Dendritic cell treated with granulocyte-macrophage colony-stimulating factor and Interleukin-4, amounts not matched to agents 40 ng/mL and 50 ng/mL, for 4 days (primary cell): ENCODE measurements around the gene ZFAND4.
"Not testable (repeated sequence)": the region's sequence is repeated elsewhere in the genome, so short reads cannot be mapped to it uniquely, and the experiment has no call there.

Experiments
- H3K27ac Mint-ChIP-seq: one replicate; pipeline ENCODE4 v1.8.0; 2022; ENCODE audit warnings: mild to moderate bottlenecking, mixed read lengths
- H3K27me3 Mint-ChIP-seq: one replicate; pipeline ENCODE4 v1.8.0; 2022; ENCODE audit warnings: mild to moderate bottlenecking, mixed read lengths
- H3K36me3 Mint-ChIP-seq: one replicate; pipeline ENCODE4 v1.8.0; 2022; ENCODE audit warnings: low read depth, mixed read lengths
- H3K4me1 Mint-ChIP-seq: one replicate; pipeline ENCODE4 v1.8.0; 2022; ENCODE audit warnings: low read depth, mixed read lengths
- H3K4me3 Mint-ChIP-seq: one replicate; pipeline ENCODE4 v1.8.0; 2022; ENCODE audit warnings: mild to moderate bottlenecking, moderate library complexity, mixed read lengths
- H3K9me3 Mint-ChIP-seq: one replicate; pipeline ENCODE4 v1.8.0; 2022; ENCODE audit warnings: mixed read lengths
- intact Hi-C: fragments of 100-400 bp; cut with micrococcal nuclease; formaldehyde crosslinking; loops from one replicate; pipeline ENCODE4 v1.15.0; 2022

ZFAND4 gene

GRCh38 chr10:45591280-45591679 lies 81.3 kb downstream of the ZFAND4 start:
- Mint-ChIP-seq H3K36me3 (peaks cover 34% of the 10 kb centered on the region), H3K27me3 (peaks cover 7% of the 10 kb centered on the region), H3K27ac (no peak overlapping the region), H3K4me1 (peaks cover 43% of the 10 kb centered on the region), H3K9me3 (peaks cover 19% of the 10 kb centered on the region), H3K4me3 (no peak overlapping the region)
- intact Hi-C loops, result loop anchor here (5.0 kb wide), 2 partner anchors 34 to 124 kb away; no protein-coding TSS in a partner anchor

GRCh38 chr10:45589868-45590267 lies 82.7 kb downstream of the ZFAND4 start:
- H3K36me3 Mint-ChIP-seq, result peaks cover 42% of the 10 kb centered on the region
- intact Hi-C loops, result loop anchor here (5.0 kb wide), 2 partner anchors 33 to 123 kb away; no protein-coding TSS in a partner anchor
- H3K27ac Mint-ChIP-seq, result no peak overlapping the region
- H3K4me3 Mint-ChIP-seq, result no peak overlapping the region
- peaks cover 26% of the 10 kb centered on the region for H3K9me3 Mint-ChIP-seq
- H3K4me1 Mint-ChIP-seq, result peaks cover 34% of the 10 kb centered on the region
- H3K27me3 Mint-ChIP-seq, result peaks cover under 1% of the 10 kb centered on the region

GRCh38 chr10:45589009-45589408 lies 83.6 kb downstream of the ZFAND4 start:
- intact Hi-C loops, result no loop called here

GRCh38 chr10:45586028-45586824 lies 86.3 kb downstream of the ZFAND4 start:
- Mint-ChIP-seq H3K27ac (no peak overlapping the region), H3K36me3 (peaks cover 40% of the 10 kb centered on the region), H3K27me3 (no peaks in the 10 kb centered on the region), H3K4me1 (peaks cover 11% of the 10 kb centered on the region), H3K4me3 (no peak overlapping the region), H3K9me3 (peaks cover 33% of the 10 kb centered on the region)
- intact Hi-C loops, result no loop called here

More at GRCh38 chr10:45589009-45589408, 83.6 kb downstream of the ZFAND4 start:
- H3K4me3 Mint-ChIP-seq, result no peak overlapping the region
- peaks cover 30% of the 10 kb centered on the region for H3K4me1 Mint-ChIP-seq
- peaks cover 33% of the 10 kb centered on the region for H3K9me3 Mint-ChIP-seq
- H3K27me3 Mint-ChIP-seq, result no peaks in the 10 kb centered on the region
- peaks cover 48% of the 10 kb centered on the region for H3K36me3 Mint-ChIP-seq
- no peak overlapping the region for H3K27ac Mint-ChIP-seq

- no peak overlapping the region for H3K4me3 Mint-ChIP-seq
- no peak overlapping the region for H3K27ac Mint-ChIP-seq
- H3K9me3 Mint-ChIP-seq, result peaks cover 32% of the 10 kb centered on the region
- peaks cover 32% of the 10 kb centered on the region for H3K36me3 Mint-ChIP-seq
- H3K27me3 Mint-ChIP-seq, result no peaks in the 10 kb centered on the region
- intact Hi-C loops, result no loop called here
- H3K4me1 Mint-ChIP-seq, result peaks cover 17% of the 10 kb centered on the region
Observed at GRCh38 chr10:45585131-45585530, 87.4 kb downstream of the ZFAND4 start.

GRCh38 chr10:45582386-45582781 lies 90.2 kb downstream of the ZFAND4 start:
- Mint-ChIP-seq H3K36me3 (peaks cover 21% of the 10 kb centered on the region), H3K27ac (no peak overlapping the region), H3K9me3 (peaks cover 25% of the 10 kb centered on the region), H3K27me3 (no peaks in the 10 kb centered on the region), H3K4me3 (no peak overlapping the region), H3K4me1 (peaks cover 23% of the 10 kb centered on the region)
- intact Hi-C loops, result no loop called here

GRCh38 chr10:45581582-45582385 lies 90.8 kb downstream of the ZFAND4 start:
- H3K27ac Mint-ChIP-seq, result peak overlapping the region; percentile 63
- peaks cover 19% of the 10 kb centered on the region for H3K36me3 Mint-ChIP-seq
- no peaks in the 10 kb centered on the region for H3K27me3 Mint-ChIP-seq
- no peak overlapping the region for H3K4me3 Mint-ChIP-seq
- intact Hi-C loops, result no loop called here
- peaks cover 20% of the 10 kb centered on the region for H3K9me3 Mint-ChIP-seq
- peaks cover 23% of the 10 kb centered on the region for H3K4me1 Mint-ChIP-seq

GRCh38 chr10:45581216-45581549 lies 91.4 kb downstream of the ZFAND4 start:
- Mint-ChIP-seq H3K27me3 (no peaks in the 10 kb centered on the region), H3K9me3 (peaks cover 14% of the 10 kb centered on the region), H3K4me3 (no peak overlapping the region), H3K4me1 (peaks cover 23% of the 10 kb centered on the region), H3K27ac (peak overlapping the region; percentile 63), H3K36me3 (peaks cover 14% of the 10 kb centered on the region)
- intact Hi-C loops, result no loop called here

GRCh38 chr10:45580371-45581215 lies 92.0 kb downstream of the ZFAND4 start:
- Mint-ChIP-seq H3K9me3 (peaks cover 14% of the 10 kb centered on the region), H3K4me1 (peaks cover 23% of the 10 kb centered on the region), H3K27ac (peak overlapping the region; percentile 63), H3K36me3 (peaks cover 11% of the 10 kb centered on the region), H3K27me3 (no peaks in the 10 kb centered on the region), H3K4me3 (peak overlapping the region; percentile 64)
- intact Hi-C loops, result no loop called here

- no peak overlapping the region for H3K4me3 Mint-ChIP-seq
- no peak overlapping the region for H3K27ac Mint-ChIP-seq
- peaks cover 23% of the 10 kb centered on the region for H3K4me1 Mint-ChIP-seq
- H3K36me3 Mint-ChIP-seq, result no peaks in the 10 kb centered on the region
- no peaks in the 10 kb centered on the region for H3K9me3 Mint-ChIP-seq
- H3K27me3 Mint-ChIP-seq, result no peaks in the 10 kb centered on the region
- intact Hi-C loops, result no loop called here
Observed at GRCh38 chr10:45578384-45578971, 94.1 kb downstream of the ZFAND4 start.

- no peak overlapping the region for H3K27ac Mint-ChIP-seq
- no peak overlapping the region for H3K4me3 Mint-ChIP-seq
- no peaks in the 10 kb centered on the region for H3K9me3 Mint-ChIP-seq
- peaks cover 16% of the 10 kb centered on the region for H3K4me1 Mint-ChIP-seq
- H3K36me3 Mint-ChIP-seq, result no peaks in the 10 kb centered on the region
- intact Hi-C loops, result no loop called here
- H3K27me3 Mint-ChIP-seq, result no peaks in the 10 kb centered on the region
Observed at GRCh38 chr10:45575966-45576597, 96.5 kb downstream of the ZFAND4 start.

- not testable (repeated sequence) for H3K27me3 Mint-ChIP-seq, H3K4me3 Mint-ChIP-seq
Observed at GRCh38 chr10:45575032-45575761, 97.4 kb downstream of the ZFAND4 start.

More at GRCh38 chr10:45575032-45575761, 97.4 kb downstream of the ZFAND4 start:
- H3K36me3 Mint-ChIP-seq, H3K4me1 Mint-ChIP-seq, H3K27ac Mint-ChIP-seq, H3K9me3 Mint-ChIP-seq, intact Hi-C loops: not testable (repeated sequence)
